Body of pancreas (tissue), 4 donors: Measurements from ENCODE around the gene PSMC3.

Experiments used
- CTCF ChIP-seq, 7 experiments: fragments of 450-650 bp in 4 of 7; fragments of 200-600 bp in 3 of 7; sonication (generic) in 3 of 7; IDR thresholded peaks; one replicate each; pipeline ENCODE4 v1.5.1; 2016 to 2019; ENCODE audit warnings: antibody characterized with exemption in 7 of 7
- POLR2A ChIP-seq, 3 donors: fragments of 450-650 bp; IDR thresholded peaks; one replicate each; pipeline ENCODE4 v1.6.1; 2016; ENCODE audit warnings: antibody characterized with exemption in 3 of 3, mild to moderate bottlenecking in 2 of 3

- no peak for TF ChIP-seq CTCF (IDR thresholded peaks at IDR 0.05)
- TF ChIP-seq POLR2A (IDR thresholded peaks at IDR 0.05) = no peak
These were observed 25.8 kb upstream of the PSMC3 start for GRCh38 chr11:47451990-47452389.
